NT2/D1 (cell line): ENCODE results near the gene FLNB.

Experiments used
- DNase-seq: peaks from one replicate; pipeline ENCODE4 v3.0.0-alpha.2; 2011; ENCODE audit warnings: low read depth, low spot score
- H3K27me3 ChIP-seq: 2 replicates; pipeline ENCODE4 v1.6.0; 2011; ENCODE audit warnings: mild to moderate bottlenecking; ENCODE audit not compliant: insufficient read length, insufficient read depth
- H3K36me3 ChIP-seq: 2 replicates; pipeline ENCODE4 v1.6.1; 2011; ENCODE audit warnings: mild to moderate bottlenecking, low read length, mixed read lengths; ENCODE audit not compliant: insufficient read depth, insufficient read length
- H3K4me1 ChIP-seq: 2 replicates; pipeline ENCODE4 v1.5.1; 2011; ENCODE audit not compliant: insufficient read depth, insufficient read length
- H3K4me3 ChIP-seq: 2 replicates; pipeline ENCODE4 v1.5.1; 2011; ENCODE audit warnings: low read depth; ENCODE audit not compliant: insufficient read length
- H3K9ac ChIP-seq: 2 replicates; pipeline ENCODE4 v1.6.0; 2011; ENCODE audit warnings: low read depth; ENCODE audit not compliant: insufficient read length
- H3K9me3 ChIP-seq: 2 replicates; pipeline ENCODE4 v1.5.1; 2011; ENCODE audit warnings: mild to moderate bottlenecking, low read length; ENCODE audit not compliant: insufficient read depth
- SUZ12 ChIP-seq: IDR thresholded peaks from 2 replicates; pipeline ENCODE4 v1.6.1; 2011; ENCODE audit not compliant: insufficient read length, insufficient read depth; ENCODE audit errors: extremely low read depth
- YY1 ChIP-seq: IDR thresholded peaks from 2 replicates; pipeline ENCODE4 v1.6.1; 2011; ENCODE audit not compliant: insufficient read length, insufficient read depth
- ZNF274 ChIP-seq: IDR thresholded peaks from 2 replicates; pipeline ENCODE4 v1.6.1; 2011; ENCODE audit warnings: mild to moderate bottlenecking, low read depth, low read length

FLNB gene

GRCh38 chr3:58063022-58063815 is 55.0 kb downstream of the FLNB start:
- no peak for DNase-seq
- TF ChIP-seq SUZ12 (no peak), ZNF274 (no peak), YY1 (no peak)
- Histone ChIP-seq H3K9me3 (no peaks in the 10 kb centered on the region), H3K4me1 (peaks cover 35% of the 10 kb centered on the region), H3K27me3 (no peaks in the 10 kb centered on the region), H3K36me3 (peaks cover 9% of the 10 kb centered on the region), H3K9ac (peak overlapping the region; percentile 22), H3K4me3 (no peak overlapping the region)

GRCh38 chr3:58064923-58065638 is 56.9 kb downstream of the FLNB start:
- TF ChIP-seq SUZ12 (no peak), ZNF274 (no peak), YY1 (no peak)
- Histone ChIP-seq H3K4me3 (no peak overlapping the region), H3K9ac (no peak overlapping the region), H3K27me3 (no peaks in the 10 kb centered on the region), H3K9me3 (no peaks in the 10 kb centered on the region), H3K36me3 (peaks cover 9% of the 10 kb centered on the region), H3K4me1 (peaks cover 31% of the 10 kb centered on the region)
- DNase-seq: no peak

GRCh38 chr3:58065700-58066167 is 57.5 kb downstream of the FLNB start:
- no peak for DNase-seq
- Histone ChIP-seq H3K4me3 (no peak overlapping the region), H3K27me3 (no peaks in the 10 kb centered on the region), H3K4me1 (peaks cover 30% of the 10 kb centered on the region), H3K9ac (no peak overlapping the region), H3K9me3 (no peaks in the 10 kb centered on the region), H3K36me3 (peaks cover 9% of the 10 kb centered on the region)
- TF ChIP-seq YY1 (no peak), ZNF274 (no peak), SUZ12 (no peak)

GRCh38 chr3:58066842-58067241 is 58.6 kb downstream of the FLNB start:
- H3K36me3 ChIP-seq: peaks cover 12% of the 10 kb centered on the region
- TF ChIP-seq SUZ12: no peak
- TF ChIP-seq ZNF274: no peak
- TF ChIP-seq YY1: no peak
- H3K4me1 ChIP-seq: peaks cover 30% of the 10 kb centered on the region
- DNase-seq: no peak
- no peak overlapping the region for H3K4me3 ChIP-seq
- H3K9me3 ChIP-seq: no peaks in the 10 kb centered on the region
- no peaks in the 10 kb centered on the region for H3K27me3 ChIP-seq
- no peak overlapping the region for H3K9ac ChIP-seq

GRCh38 chr3:58068122-58068809 is 60.0 kb downstream of the FLNB start:
- Histone ChIP-seq H3K9me3 (no peaks in the 10 kb centered on the region), H3K4me3 (no peak overlapping the region), H3K4me1 (peaks cover 22% of the 10 kb centered on the region), H3K36me3 (peaks cover 12% of the 10 kb centered on the region), H3K9ac (no peak overlapping the region), H3K27me3 (no peaks in the 10 kb centered on the region)
- TF ChIP-seq ZNF274 (no peak), YY1 (no peak), SUZ12 (no peak)
- no peak for DNase-seq

- Histone ChIP-seq H3K27me3 (no peaks in the 10 kb centered on the region), H3K4me3 (no peak overlapping the region), H3K9me3 (no peaks in the 10 kb centered on the region), H3K4me1 (peaks cover 10% of the 10 kb centered on the region), H3K9ac (no peak overlapping the region), H3K36me3 (peaks cover 16% of the 10 kb centered on the region)
- no peak for DNase-seq
- TF ChIP-seq YY1: no peak
- no peak for TF ChIP-seq SUZ12
- TF ChIP-seq ZNF274: no peak
These were observed 63.3 kb downstream of the FLNB start for GRCh38 chr3:58071480-58071971.
